SH-SY5Y (cell line): ENCODE results near the gene SYNGR3.

ENCODE experiments used
- GATA2 ChIP-seq: IDR thresholded peaks from 2 replicates; pipeline ENCODE4 v1.6.1; 2011; ENCODE audit warnings: mild to moderate bottlenecking, low read depth, low read length
- GATA3 ChIP-seq: IDR thresholded peaks from 2 replicates; pipeline ENCODE4 v1.6.1; 2011; ENCODE audit warnings: low read depth, mild to moderate bottlenecking, low read length, moderate library complexity

The SYNGR3 gene

GRCh38 chr16:1980770-1981087, 9.0 kb upstream of the SYNGR3 start:
- no peak for TF ChIP-seq GATA2
- TF ChIP-seq GATA3, result no peak

DNA sequence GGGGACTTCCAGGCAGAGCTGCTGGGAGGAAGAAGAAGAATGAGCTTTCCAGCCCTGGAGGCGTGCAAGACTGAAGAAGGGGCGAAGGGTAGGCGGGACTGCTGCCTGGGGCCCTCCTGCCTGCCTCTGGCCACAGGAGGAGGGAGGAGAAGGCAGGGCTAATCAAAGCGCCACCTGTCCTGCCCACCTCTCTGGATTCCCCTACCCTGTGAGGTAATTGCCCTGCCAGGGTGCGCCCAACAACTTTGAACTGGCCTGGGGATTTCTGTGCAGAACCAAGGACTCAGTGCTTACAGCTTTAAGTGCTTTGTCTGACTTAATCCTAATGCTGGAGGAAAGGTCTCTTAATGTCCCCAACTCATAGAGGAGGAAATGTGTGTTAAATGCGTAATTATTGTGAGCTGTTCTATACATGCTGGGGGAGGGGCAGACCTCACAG, 8.4 kb upstream of the SYNGR3 start, which contains the start of gene NOXO1:
NOXO1 (minus strand) TSS at position 72 of the 439 bp plus-strand sequence. CDS start 290 bp downstream, outside the sequence.
- TF ChIP-seq GATA3 (no peak), GATA2 (no peak)

- no peak for TF ChIP-seq GATA2
- no peak for TF ChIP-seq GATA3
Measured at GRCh38 chr16:1982013-1982433, 7.7 kb upstream of the SYNGR3 start.

GRCh38 chr16:1982991-1983543, 6.7 kb upstream of the SYNGR3 start:
- TF ChIP-seq GATA3 (no peak), GATA2 (no peak)

GRCh38 chr16:1983544-1984346, 6.0 kb upstream of the SYNGR3 start, which contains the start of gene GFER:
Gene GFER, plus strand, starts transcription at chr16:1984193. Its CDS starts 26 bp downstream, at chr16:1984219.
- TF ChIP-seq GATA2 (no peak), GATA3 (no peak)

DNA sequence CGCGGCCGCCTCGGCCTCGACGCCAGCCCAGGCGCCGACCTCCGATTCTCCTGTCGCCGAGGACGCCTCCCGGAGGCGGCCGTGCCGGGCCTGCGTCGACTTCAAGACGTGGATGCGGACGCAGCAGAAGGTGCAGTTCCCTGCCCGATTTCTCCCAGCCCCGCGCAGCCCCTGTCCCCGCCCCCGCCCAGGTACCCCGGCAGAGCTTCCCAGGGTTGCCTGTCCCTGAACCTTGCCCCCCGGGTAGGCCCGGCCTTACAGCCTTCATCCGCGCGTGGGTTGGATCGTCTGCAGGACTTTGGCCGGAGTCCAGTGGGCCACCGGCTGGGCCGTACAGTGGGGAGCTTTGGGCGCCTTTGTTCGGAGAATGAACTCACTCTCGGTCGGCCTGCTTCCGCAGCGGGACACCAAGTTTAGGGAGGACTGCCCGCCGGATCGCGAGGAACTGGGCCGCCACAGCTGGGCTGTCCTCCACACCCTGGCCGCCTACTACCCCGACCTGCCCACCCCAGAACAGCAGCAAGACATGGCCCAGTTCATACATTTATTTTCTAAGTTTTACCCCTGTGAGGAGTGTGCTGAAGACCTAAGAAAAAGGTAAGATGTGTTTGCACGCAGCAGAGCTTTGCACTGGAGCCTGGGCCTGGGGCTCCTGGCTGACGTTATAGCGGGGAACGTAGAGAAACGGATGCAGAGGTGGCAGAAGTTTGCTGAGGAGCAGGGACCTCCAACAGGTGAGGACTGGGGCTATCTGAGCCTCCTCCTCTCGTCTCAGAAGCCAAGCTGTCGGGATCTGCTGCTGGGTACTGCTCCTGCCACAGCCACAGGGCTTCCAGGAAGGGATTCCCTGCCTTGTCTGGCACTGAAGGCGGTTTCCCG, 5.2 kb upstream of the SYNGR3 start:
- TF ChIP-seq GATA3, result no peak
- no peak for TF ChIP-seq GATA2

DNA sequence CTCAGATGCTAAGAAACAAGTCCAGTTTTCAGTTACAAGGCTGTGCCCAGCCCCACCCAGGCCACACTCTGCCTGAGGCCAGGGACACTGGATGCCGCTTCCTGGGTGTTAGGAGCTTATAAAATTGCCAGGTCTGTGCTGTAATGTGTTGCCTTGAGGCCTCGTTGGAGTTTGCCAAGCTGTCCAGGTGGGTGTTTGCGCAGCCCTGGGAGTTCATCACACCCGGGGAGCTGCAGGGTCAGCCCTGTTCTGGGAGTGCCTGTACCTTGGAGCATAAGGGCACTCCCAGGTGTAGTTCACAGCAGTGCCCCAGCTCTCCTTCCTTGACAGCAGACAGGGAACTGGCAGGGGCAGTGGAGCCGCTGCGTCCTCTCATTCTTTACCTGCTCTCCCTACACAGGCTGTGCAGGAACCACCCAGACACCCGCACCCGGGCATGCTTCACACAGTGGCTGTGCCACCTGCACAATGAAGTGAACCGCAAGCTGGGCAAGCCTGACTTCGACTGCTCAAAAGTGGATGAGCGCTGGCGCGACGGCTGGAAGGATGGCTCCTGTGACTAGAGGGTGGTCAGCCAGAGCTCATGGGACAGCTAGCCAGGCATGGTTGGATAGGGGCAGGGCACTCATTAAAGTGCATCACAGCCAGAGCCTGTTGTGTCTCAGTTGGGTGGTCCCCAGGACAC, 4.2 kb upstream of the SYNGR3 start:
- TF ChIP-seq GATA2 (no peak), GATA3 (no peak)

DNA sequence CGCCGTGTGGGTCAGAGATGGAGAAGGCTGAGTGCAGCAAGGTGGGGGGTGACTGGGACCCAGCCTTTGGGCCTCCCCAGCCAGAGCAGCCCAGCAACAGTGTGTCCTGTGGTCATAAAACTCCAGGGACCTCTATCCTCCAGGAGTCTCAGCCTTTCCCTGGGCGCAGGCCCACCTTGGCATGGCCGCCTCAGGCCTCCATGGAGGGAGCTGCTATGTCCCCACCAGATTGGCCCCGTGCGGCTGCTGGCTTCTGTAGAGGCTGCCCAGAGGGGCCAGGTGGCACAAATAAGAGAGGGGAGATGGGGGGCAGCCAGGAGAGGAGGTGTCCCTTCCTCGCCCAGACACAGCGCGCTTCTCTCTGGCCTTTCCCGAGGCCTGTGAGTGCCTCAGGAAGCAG, 2.6 kb upstream of the SYNGR3 start:
- no peak for TF ChIP-seq GATA3
- no peak for TF ChIP-seq GATA2

DNA sequence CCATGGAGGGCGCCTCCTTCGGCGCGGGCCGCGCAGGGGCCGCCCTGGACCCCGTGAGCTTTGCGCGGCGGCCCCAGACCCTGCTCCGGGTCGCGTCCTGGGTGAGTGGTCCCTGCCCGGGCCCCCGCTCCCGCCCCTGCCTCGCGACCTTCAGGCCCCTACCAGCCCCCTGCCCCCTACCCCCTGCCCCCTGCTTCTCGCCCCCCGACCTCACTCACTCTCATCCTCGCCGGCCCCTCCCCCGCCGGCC, 256 bp downstream of the SYNGR3 start:
- TF ChIP-seq GATA2 (no peak), GATA3 (no peak)

GRCh38 chr16:1990351-1991134, 773 bp downstream of the SYNGR3 start:
- TF ChIP-seq GATA3, result no peak
- TF ChIP-seq GATA2, result no peak

- TF ChIP-seq GATA2 (no peak), GATA3 (no peak)
Measured at GRCh38 chr16:1991135-1991551, 1.4 kb downstream of the SYNGR3 start.

- TF ChIP-seq GATA3 (no peak), GATA2 (no peak)
Measured at GRCh38 chr16:1991588-1991947, 1.8 kb downstream of the SYNGR3 start.

GRCh38 chr16:1991948-1992703, 2.4 kb downstream of the SYNGR3 start:
- TF ChIP-seq GATA3 (no peak), GATA2 (no peak)

GRCh38 chr16:1992704-1993317, 3.0 kb downstream of the SYNGR3 start:
- no peak for TF ChIP-seq GATA3
- no peak for TF ChIP-seq GATA2
